ENCODE results near the gene RSRC1.

Gene RSRC1

DNA sequence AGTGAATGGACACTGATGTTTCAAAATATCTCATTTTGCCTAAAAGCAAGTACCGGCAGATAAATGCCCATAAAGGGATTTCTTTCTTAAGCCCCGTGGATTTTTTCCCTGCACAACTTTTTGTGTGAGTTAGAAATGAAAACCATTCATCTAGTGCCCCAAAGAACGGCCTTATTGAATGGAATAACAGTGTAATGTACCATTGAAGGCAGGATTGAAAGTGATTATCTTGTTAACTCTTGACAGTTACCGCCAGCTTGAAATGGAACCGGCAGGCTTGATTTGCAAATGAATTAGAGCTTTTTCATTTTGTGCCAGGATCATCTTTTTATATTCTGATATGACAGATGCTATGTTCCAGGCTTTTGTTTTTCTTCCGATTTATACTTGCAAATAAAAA, 162.2 kb downstream of the RSRC1 start:
- no peak for DNase-seq (ENCODE audit: low read depth)
- TF ChIP-seq, protein P1, sequence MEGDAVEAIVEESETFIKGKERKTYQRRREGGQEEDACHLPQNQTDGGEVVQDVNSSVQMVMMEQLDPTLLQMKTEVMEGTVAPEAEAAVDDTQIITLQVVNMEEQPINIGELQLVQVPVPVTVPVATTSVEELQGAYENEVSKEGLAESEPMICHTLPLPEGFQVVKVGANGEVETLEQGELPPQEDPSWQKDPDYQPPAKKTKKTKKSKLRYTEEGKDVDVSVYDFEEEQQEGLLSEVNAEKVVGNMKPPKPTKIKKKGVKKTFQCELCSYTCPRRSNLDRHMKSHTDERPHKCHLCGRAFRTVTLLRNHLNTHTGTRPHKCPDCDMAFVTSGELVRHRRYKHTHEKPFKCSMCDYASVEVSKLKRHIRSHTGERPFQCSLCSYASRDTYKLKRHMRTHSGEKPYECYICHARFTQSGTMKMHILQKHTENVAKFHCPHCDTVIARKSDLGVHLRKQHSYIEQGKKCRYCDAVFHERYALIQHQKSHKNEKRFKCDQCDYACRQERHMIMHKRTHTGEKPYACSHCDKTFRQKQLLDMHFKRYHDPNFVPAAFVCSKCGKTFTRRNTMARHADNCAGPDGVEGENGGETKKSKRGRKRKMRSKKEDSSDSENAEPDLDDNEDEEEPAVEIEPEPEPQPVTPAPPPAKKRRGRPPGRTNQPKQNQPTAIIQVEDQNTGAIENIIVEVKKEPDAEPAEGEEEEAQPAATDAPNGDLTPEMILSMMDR (IDR thresholded peaks at IDR 0.05; ENCODE audit: low read depth, low read length, missing control alignments) = no peak
- H3K4me3 ChIP-seq (ENCODE audit: low read depth, low read length) = no peak overlapping the region

DNA sequence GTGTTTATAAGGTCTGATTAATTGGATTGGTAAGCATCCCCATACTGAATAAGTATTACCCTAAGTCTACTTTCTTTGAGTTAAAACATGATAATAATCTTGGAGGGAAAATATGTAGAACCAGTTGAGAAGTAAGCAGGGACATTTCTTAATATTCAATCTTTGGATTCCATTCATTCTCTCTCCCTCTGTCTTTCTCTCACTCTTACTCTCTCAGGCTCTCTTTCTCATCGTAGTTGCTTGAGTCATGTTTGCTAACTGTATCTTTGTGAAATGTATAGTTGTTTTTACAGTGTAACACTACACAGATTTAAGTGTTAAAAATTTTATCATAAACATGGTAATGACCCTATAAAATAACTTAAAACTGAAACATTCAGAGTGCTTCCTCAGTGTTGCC, 163.8 kb downstream of the RSRC1 start:
- TF ChIP-seq, protein P1 (IDR thresholded peaks at IDR 0.05; ENCODE audit: low read depth, low read length, missing control alignments) = no peak
- DNase-seq (ENCODE audit: low read depth) = no peak

DNA sequence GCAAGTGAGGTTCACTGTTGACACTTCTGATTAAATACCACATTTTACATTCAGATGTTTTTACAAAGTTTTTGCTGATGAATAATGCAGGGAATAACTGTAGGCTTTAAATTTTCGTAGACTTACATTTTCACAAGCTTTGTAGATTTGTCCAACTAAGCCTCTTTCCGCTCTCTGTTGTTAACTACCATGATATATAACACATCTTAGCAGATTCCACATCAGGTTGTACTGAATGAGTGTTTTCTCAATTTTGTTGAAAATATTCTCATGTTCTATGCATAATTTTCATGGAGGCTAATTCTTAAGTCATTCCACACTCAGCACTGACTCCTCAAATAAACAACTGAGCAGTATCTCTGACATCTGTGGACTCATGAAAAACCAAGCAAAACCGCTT, 168.3 kb downstream of the RSRC1 start:
- no peak overlapping the region for H3K4me3 ChIP-seq (ENCODE audit: low read depth, low read length)
- TF ChIP-seq, protein P1 (IDR thresholded peaks at IDR 0.05; ENCODE audit: low read depth, low read length, missing control alignments) = no peak
- DNase-seq (ENCODE audit: low read depth) = no peak

More for the DNA sequence above, 163.8 kb downstream of the RSRC1 start:
- H3K4me3 ChIP-seq (ENCODE audit: low read depth, low read length) = no peak overlapping the region

DNA sequence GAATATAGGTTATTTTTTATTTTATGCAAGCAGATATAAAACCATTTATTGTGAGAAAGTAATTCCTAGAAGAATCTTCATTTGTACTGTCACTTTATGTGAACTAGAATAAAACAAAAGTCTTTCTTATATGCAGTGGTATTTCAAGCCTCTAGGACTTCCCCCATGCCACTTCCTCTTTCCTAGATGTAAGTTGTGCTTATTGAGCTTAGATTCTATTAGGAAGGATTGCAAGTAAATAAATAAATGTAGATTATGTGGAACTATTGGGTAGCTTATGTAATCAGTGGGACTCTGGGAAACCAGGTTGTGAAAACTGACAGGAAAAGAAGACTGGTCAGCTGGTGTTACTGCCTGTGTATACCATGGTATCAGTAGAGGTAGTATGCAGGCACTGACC, 169.7 kb downstream of the RSRC1 start:
- no peak overlapping the region for H3K4me3 ChIP-seq (ENCODE audit: low read depth, low read length)
- TF ChIP-seq, protein P1 (IDR thresholded peaks at IDR 0.05; ENCODE audit: low read depth, low read length, missing control alignments) = no peak
- DNase-seq (ENCODE audit: low read depth) = no peak

DNA sequence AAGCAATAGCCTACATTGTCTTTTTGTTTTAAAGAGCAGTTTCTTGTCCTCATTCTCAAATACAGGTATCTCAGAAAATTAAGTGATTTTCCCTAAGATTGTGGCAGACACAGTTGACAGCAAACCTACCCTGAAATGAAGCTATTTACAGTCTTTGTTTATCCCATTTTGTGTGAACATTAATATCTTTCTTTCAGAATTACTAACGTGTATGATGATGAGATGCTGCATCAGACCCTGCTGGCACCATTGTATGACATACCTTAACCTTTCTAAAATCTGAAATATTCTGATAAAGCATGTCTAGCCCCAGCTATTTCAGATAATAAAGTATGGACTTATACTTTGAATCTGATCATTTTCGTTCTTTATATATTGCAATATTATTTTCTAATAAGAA, 185.9 kb downstream of the RSRC1 start:
- DNase-seq (ENCODE audit: low read depth) = no peak
- TF ChIP-seq, protein P1 (IDR thresholded peaks at IDR 0.05; ENCODE audit: low read depth, low read length, missing control alignments) = no peak
- H3K4me3 ChIP-seq (ENCODE audit: low read depth, low read length) = no peak overlapping the region

DNA sequence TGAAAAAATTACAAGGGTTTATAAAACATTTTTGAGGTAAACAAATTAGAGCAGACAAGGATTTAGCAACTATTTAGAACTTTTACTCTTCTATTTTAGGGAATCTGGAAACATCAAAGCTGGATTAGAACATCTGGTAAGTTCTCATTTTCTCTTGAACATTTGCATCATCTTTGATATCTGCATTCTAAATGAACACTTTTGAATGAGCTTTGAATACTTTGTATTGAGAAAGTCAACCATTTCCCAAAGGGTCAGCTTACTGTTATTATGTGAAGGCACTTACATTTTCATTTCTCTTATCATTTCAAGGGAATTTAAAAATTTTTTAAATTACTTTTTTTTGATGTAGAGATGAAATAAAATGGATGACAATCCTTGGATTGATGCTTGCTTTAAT, 188.1 kb downstream of the RSRC1 start:
- no peak overlapping the region for H3K4me3 ChIP-seq (ENCODE audit: low read depth, low read length)
- no peak for DNase-seq (ENCODE audit: low read depth)
- TF ChIP-seq, protein P1 (IDR thresholded peaks at IDR 0.05; ENCODE audit: low read depth, low read length, missing control alignments) = no peak

DNA sequence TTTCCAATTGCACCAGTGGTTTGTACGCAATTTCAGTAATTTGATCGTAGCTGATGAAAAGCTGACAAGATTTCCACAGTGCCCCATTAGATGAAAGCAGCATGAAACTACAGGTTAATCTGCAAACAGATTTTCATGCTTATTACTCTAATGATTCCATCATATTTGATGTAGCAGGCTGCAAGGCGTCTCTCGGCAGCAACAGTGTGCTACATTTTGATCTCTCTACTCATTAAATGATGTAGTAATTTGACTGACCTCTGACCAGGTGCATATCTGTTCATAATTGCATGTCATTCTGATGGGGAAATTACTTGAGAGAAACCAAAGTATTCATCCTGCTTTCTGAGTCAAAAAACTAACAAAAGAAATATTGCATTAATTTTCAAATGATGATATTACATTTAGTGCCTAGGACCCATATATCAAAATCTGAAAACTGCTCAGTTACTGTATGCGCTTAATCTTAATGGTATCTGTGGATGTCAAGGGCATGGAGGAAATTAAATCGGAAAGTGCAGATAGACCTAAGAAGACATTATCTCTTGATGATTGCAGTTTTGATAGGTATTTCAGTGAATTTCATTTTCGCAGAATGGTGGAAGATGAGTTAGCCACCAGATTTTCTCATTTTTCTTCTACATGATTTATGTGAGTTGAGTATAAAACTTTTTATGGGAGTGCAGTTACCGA, 198.5 kb downstream of the RSRC1 start:
- TF ChIP-seq, protein P1 (IDR thresholded peaks at IDR 0.05; ENCODE audit: low read depth, low read length, missing control alignments) = no peak

More for the DNA sequence above, 198.5 kb downstream of the RSRC1 start:
- no peak for DNase-seq (ENCODE audit: low read depth)
- H3K4me3 ChIP-seq (ENCODE audit: low read depth, low read length) = no peak overlapping the region

Measured in GM12864 (cell line).